HEK293 (cell line): ENCODE data around the gene NFATC3.

Experiments
- CTCF ChIA-PET: fragments of 350-600 bp; formaldehyde crosslinking; extraction: SDS; loops from one replicate; lab custom pipeline; 2021; ENCODE audit warnings: antibody characterized with exemption; lab: Yijun Ruan, JAX
- POLR2A ChIA-PET: fragments of 300-600 bp; formaldehyde crosslinking; extraction: SDS; loops from one replicate; lab custom pipeline; 2020; ENCODE audit warnings: antibody characterized with exemption, inconsistent platforms; lab: Yijun Ruan, JAX
- H3K27ac ChIP-seq: fragments of 200-500 bp; sonication (Bioruptor generic); 2 replicates; pipeline ENCODE4 v1.5.1; 2014; ENCODE audit warnings: low read depth, low read length, control low read depth, inconsistent platforms; ENCODE audit errors: extremely low read depth
- H3K36me3 ChIP-seq, 2 experiments: fragments of 200-500 bp in 1 of 2; sonication (Bioruptor generic) in 1 of 2; 1 replicate in 1 of 2; 2 replicates in 1 of 2; pipeline ENCODE4 v1.5.1; 2014 to 2017; ENCODE audit warnings: inconsistent platforms in 2 of 2, low read length in 2 of 2; ENCODE audit not compliant: control insufficient read depth in 2 of 2, insufficient read depth in 1 of 2
- H3K4me1 ChIP-seq: fragments of 200-500 bp; sonication (Bioruptor generic); 2 replicates; pipeline ENCODE4 v1.5.1; 2014; ENCODE audit warnings: mild to moderate bottlenecking, low read length, inconsistent platforms; ENCODE audit not compliant: control insufficient read depth, insufficient read depth
- H3K4me3 ChIP-seq: 2 replicates; pipeline ENCODE4 v1.5.1; 2011; ENCODE audit warnings: low read depth, mild to moderate bottlenecking, control low read depth, low read length, moderate library complexity
- H3K9me3 ChIP-seq: fragments of 200-500 bp; sonication (Bioruptor generic); 2 replicates; pipeline ENCODE4 v1.5.1; 2014; ENCODE audit warnings: low read depth, low read length, inconsistent platforms; ENCODE audit not compliant: control insufficient read depth, insufficient read depth
- GLIS2 ChIP-seq: fragments of 450-650 bp; formaldehyde crosslinking; IDR thresholded peaks from 2 replicates; pipeline ENCODE4 v1.5.1; 2016; ENCODE audit warnings: missing biosample characterization, missing genetic modification characterization
- KLF16 ChIP-seq: fragments of 450-650 bp; formaldehyde crosslinking; IDR thresholded peaks from 2 replicates; pipeline ENCODE4 v1.5.1; 2017; ENCODE audit warnings: missing biosample characterization, missing genetic modification characterization
- PRDM1 ChIP-seq: fragments of 450-650 bp; formaldehyde crosslinking; IDR thresholded peaks from 2 replicates; pipeline ENCODE4; 2016; ENCODE audit warnings: missing biosample characterization, missing genetic modification characterization
- ZBTB48 ChIP-seq: fragments of 450-650 bp; formaldehyde crosslinking; IDR thresholded peaks from 2 replicates; pipeline ENCODE4 v1.5.1; 2016; ENCODE audit warnings: missing biosample characterization, missing genetic modification characterization
- ZNF146 ChIP-seq: fragments of 450-650 bp; formaldehyde crosslinking; IDR thresholded peaks from 2 replicates; pipeline ENCODE4 v1.5.1; 2016; ENCODE audit warnings: missing biosample characterization, missing genetic modification characterization
- ZNF211 ChIP-seq: fragments of 450-650 bp; formaldehyde crosslinking; IDR thresholded peaks from 2 replicates; pipeline ENCODE4 v1.5.1; 2016; ENCODE audit warnings: low read depth, missing biosample characterization, missing genetic modification characterization
- ZNF24 ChIP-seq: fragments of 450-650 bp; formaldehyde crosslinking; IDR thresholded peaks from 2 replicates; pipeline ENCODE4 v1.5.1; 2016; ENCODE audit warnings: missing biosample characterization, missing genetic modification characterization
- ZNF274 ChIP-seq, 2 experiments: fragments of 200-500 bp in 1 of 2; fragments of 450-650 bp in 1 of 2; sonication (Bioruptor generic) in 1 of 2; formaldehyde crosslinking in 1 of 2; IDR thresholded peaks; 2 replicates each; pipeline versions ENCODE4 v1.5.1 to v1.6.1; 2014 to 2016; ENCODE audit warnings: borderline replicate concordance in 1 of 2, inconsistent platforms in 1 of 2, low read length in 1 of 2, missing biosample characterization in 1 of 2, missing genetic modification characterization in 1 of 2
- ZNF311 ChIP-seq: fragments of 450-650 bp; formaldehyde crosslinking; IDR thresholded peaks from 2 replicates; pipeline ENCODE4 v1.5.1; 2017; ENCODE audit warnings: missing biosample characterization, missing genetic modification characterization, borderline replicate concordance
- ZNF394 ChIP-seq: fragments of 450-650 bp; formaldehyde crosslinking; IDR thresholded peaks from 2 replicates; pipeline ENCODE4 v1.5.1; 2016; ENCODE audit warnings: missing biosample characterization, missing genetic modification characterization, mild to moderate bottlenecking, moderate library complexity, borderline replicate concordance
- ZNF658 ChIP-seq: fragments of 450-650 bp; formaldehyde crosslinking; IDR thresholded peaks from 2 replicates; pipeline ENCODE4; 2016; ENCODE audit warnings: missing biosample characterization, missing genetic modification characterization
- ZNF701 ChIP-seq: fragments of 450-650 bp; formaldehyde crosslinking; IDR thresholded peaks from 2 replicates; pipeline ENCODE4 v1.5.1; 2016; ENCODE audit warnings: missing biosample characterization, missing genetic modification characterization
- ZNF704 ChIP-seq: fragments of 450-650 bp; formaldehyde crosslinking; IDR thresholded peaks from 2 replicates; pipeline ENCODE4 v1.5.1; 2016; ENCODE audit warnings: missing biosample characterization, missing genetic modification characterization
- ZNF776 ChIP-seq: fragments of 450-650 bp; formaldehyde crosslinking; IDR thresholded peaks from 2 replicates; pipeline ENCODE4 v1.5.0; 2017; ENCODE audit warnings: missing biosample characterization, missing genetic modification characterization, borderline replicate concordance
- ZNF830 ChIP-seq: fragments of 450-650 bp; IDR thresholded peaks from 2 replicates; pipeline ENCODE4 v1.5.0; 2018; ENCODE audit warnings: missing biosample characterization, missing genetic modification characterization, low read depth, mild to moderate bottlenecking, moderate library complexity
- TF ChIP-seq, protein P1 (sequence below): fragments of 450-650 bp; formaldehyde crosslinking; IDR thresholded peaks from 2 replicates; pipeline ENCODE4 v1.5.0; 2017; ENCODE audit warnings: missing biosample characterization, missing genetic modification characterization, borderline replicate concordance
- TF ChIP-seq, protein P2 (sequence below): fragments of 450-650 bp; formaldehyde crosslinking; IDR thresholded peaks from 2 replicates; pipeline ENCODE4 v1.5.1; 2016; ENCODE audit warnings: missing biosample characterization, missing genetic modification characterization
- TF ChIP-seq, protein P3 (sequence below): fragments of 450-650 bp; formaldehyde crosslinking; IDR thresholded peaks from 2 replicates; pipeline ENCODE4 v1.5.1; 2016; ENCODE audit warnings: missing biosample characterization, missing genetic modification characterization
- TF ChIP-seq, protein P4 (sequence below): fragments of 450-650 bp; formaldehyde crosslinking; conservative IDR thresholded peaks from 2 replicates; pipeline ENCODE4 v1.5.1; 2016; ENCODE audit warnings: low read depth, missing biosample characterization, missing genetic modification characterization
- TF ChIP-seq, protein P5 (sequence below): fragments of 450-650 bp; formaldehyde crosslinking; IDR thresholded peaks from 2 replicates; pipeline ENCODE4 v1.5.1; 2016; ENCODE audit warnings: missing biosample characterization, missing genetic modification characterization

NFATC3 gene

GRCh38 chr16:68236137-68236825, 151.1 kb downstream of the NFATC3 start (continued):
- TF ChIP-seq ZNF658 (tag by site-specific recombination) (no peak), ZNF274 (IDR thresholded peaks at IDR 0.05; ENCODE audit: low read length) (no peak), ZNF274 (tag by site-specific recombination; IDR thresholded peaks at IDR 0.05; ENCODE audit: borderline replicate concordance) (no peak)
- TF ChIP-seq, all 188 proteins: peak for 25

- H3K4me1 ChIP-seq: peaks cover 7% of the 10 kb centered on the region; the same call in 1 of the 2 replicates
- H3K9me3 ChIP-seq: no peaks in the 10 kb centered on the region
- CTCF ChIA-PET: interaction anchor here (0.7 to 1.5 kb wide), 6 partner anchors 25 to 274 kb away, joined by 3 to 5 read pairs (median 3); partner anchors contain the start of gene SLC7A6
- POLR2A ChIA-PET: interaction anchor here (0.8 to 3.3 kb wide), 13 partner anchors 8 to 301 kb away, joined by 3 to 34 read pairs (median 9); partner anchors contain the start of genes DDX28, DUS2, NFATC3 and PLA2G15
- H3K27ac ChIP-seq: peak overlapping the region; percentile 75
- H3K4me3 ChIP-seq: peak overlapping the region; percentile 34; the same call in 1 of the 2 replicates
- H3K36me3 ChIP-seq: peaks cover 0 to 14% of the 10 kb centered on the region in 2 experiments; a peak in 1 of 3 replicates
- 0 out of 2 replicates have a peak, but pooled peaks have one; percentile 3 for TF ChIP-seq GLIS2
- TF ChIP-seq, protein P1, sequence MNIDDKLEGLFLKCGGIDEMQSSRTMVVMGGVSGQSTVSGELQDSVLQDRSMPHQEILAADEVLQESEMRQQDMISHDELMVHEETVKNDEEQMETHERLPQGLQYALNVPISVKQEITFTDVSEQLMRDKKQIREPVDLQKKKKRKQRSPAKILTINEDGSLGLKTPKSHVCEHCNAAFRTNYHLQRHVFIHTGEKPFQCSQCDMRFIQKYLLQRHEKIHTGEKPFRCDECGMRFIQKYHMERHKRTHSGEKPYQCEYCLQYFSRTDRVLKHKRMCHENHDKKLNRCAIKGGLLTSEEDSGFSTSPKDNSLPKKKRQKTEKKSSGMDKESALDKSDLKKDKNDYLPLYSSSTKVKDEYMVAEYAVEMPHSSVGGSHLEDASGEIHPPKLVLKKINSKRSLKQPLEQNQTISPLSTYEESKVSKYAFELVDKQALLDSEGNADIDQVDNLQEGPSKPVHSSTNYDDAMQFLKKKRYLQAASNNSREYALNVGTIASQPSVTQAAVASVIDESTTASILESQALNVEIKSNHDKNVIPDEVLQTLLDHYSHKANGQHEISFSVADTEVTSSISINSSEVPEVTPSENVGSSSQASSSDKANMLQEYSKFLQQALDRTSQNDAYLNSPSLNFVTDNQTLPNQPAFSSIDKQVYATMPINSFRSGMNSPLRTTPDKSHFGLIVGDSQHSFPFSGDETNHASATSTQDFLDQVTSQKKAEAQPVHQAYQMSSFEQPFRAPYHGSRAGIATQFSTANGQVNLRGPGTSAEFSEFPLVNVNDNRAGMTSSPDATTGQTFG (tag by site-specific recombination): no peak
- TF ChIP-seq PRDM1: peak; percentile 78; the same call in 1 of the 2 replicates
- no peak for TF ChIP-seq KLF16 (tag by site-specific recombination)
- TF ChIP-seq ZNF311 (tag by site-specific recombination): no peak
- TF ChIP-seq ZNF704 (tag by site-specific recombination): no peak
- TF ChIP-seq ZNF776: no peak
- TF ChIP-seq, protein P2, sequence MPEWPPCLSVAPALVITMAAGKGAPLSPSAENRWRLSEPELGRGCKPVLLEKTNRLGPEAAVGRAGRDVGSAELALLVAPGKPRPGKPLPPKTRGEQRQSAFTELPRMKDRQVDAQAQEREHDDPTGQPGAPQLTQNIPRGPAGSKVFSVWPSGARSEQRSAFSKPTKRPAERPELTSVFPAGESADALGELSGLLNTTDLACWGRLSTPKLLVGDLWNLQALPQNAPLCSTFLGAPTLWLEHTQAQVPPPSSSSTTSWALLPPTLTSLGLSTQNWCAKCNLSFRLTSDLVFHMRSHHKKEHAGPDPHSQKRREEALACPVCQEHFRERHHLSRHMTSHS (tag by site-specific recombination): no peak
- TF ChIP-seq ZNF394: peak; percentile 35; the same call in 1 of the 2 replicates
- TF ChIP-seq ZBTB48: no peak
- TF ChIP-seq ZNF830: no peak
- TF ChIP-seq, protein P3, sequence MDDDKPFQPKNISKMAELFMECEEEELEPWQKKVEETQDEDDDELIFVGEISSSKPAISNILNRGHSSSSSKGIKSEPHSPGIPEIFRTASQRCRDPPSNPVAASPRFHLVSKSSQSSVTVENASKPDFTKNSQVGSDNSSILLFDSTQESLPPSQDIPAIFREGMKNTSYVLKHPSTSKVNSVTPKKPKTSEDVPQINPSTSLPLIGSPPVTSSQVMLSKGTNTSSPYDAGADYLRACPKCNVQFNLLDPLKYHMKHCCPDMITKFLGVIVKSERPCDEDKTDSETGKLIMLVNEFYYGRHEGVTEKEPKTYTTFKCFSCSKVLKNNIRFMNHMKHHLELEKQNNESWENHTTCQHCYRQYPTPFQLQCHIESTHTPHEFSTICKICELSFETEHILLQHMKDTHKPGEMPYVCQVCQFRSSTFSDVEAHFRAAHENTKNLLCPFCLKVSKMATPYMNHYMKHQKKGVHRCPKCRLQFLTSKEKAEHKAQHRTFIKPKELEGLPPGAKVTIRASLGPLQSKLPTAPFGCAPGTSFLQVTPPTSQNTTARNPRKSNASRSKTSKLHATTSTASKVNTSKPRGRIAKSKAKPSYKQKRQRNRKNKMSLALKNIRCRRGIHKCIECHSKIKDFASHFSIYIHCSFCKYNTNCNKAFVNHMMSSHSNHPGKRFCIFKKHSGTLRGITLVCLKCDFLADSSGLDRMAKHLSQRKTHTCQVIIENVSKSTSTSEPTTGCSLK: no peak
- no peak for TF ChIP-seq ZNF211 (tag by site-specific recombination)
- TF ChIP-seq ZNF701 (tag by site-specific recombination): no peak
- TF ChIP-seq ZNF24: 0 out of 2 replicates have a peak, but pooled peaks have one; percentile 41
- TF ChIP-seq, protein P4, sequence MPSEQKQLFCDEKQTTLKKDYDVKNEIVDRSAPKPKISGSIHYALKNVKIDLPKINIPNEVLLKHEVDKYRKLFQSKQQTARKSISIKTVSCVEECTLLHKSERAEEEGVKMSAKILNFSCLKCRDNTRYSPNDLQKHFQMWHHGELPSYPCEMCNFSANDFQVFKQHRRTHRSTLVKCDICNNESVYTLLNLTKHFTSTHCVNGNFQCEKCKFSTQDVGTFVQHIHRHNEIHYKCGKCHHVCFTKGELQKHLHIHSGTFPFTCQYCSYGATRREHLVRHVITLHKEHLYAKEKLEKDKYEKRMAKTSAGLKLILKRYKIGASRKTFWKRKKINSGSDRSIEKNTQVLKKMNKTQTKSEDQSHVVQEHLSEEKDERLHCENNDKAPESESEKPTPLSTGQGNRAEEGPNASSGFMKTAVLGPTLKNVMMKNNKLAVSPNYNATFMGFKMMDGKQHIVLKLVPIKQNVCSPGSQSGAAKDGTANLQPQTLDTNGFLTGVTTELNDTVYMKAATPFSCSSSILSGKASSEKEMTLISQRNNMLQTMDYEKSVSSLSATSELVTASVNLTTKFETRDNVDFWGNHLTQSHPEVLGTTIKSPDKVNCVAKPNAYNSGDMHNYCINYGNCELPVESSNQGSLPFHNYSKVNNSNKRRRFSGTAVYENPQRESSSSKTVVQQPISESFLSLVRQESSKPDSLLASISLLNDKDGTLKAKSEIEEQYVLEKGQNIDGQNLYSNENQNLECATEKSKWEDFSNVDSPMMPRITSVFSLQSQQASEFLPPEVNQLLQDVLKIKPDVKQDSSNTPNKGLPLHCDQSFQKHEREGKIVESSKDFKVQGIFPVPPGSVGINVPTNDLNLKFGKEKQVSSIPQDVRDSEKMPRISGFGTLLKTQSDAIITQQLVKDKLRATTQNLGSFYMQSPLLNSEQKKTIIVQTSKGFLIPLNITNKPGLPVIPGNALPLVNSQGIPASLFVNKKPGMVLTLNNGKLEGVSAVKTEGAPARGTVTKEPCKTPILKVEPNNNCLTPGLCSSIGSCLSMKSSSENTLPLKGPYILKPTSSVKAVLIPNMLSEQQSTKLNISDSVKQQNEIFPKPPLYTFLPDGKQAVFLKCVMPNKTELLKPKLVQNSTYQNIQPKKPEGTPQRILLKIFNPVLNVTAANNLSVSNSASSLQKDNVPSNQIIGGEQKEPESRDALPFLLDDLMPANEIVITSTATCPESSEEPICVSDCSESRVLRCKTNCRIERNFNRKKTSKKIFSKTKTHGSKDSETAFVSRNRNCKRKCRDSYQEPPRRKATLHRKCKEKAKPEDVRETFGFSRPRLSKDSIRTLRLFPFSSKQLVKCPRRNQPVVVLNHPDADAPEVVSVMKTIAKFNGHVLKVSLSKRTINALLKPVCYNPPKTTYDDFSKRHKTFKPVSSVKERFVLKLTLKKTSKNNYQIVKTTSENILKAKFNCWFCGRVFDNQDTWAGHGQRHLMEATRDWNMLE (tag by site-specific recombination): no peak
- TF ChIP-seq, protein P5, sequence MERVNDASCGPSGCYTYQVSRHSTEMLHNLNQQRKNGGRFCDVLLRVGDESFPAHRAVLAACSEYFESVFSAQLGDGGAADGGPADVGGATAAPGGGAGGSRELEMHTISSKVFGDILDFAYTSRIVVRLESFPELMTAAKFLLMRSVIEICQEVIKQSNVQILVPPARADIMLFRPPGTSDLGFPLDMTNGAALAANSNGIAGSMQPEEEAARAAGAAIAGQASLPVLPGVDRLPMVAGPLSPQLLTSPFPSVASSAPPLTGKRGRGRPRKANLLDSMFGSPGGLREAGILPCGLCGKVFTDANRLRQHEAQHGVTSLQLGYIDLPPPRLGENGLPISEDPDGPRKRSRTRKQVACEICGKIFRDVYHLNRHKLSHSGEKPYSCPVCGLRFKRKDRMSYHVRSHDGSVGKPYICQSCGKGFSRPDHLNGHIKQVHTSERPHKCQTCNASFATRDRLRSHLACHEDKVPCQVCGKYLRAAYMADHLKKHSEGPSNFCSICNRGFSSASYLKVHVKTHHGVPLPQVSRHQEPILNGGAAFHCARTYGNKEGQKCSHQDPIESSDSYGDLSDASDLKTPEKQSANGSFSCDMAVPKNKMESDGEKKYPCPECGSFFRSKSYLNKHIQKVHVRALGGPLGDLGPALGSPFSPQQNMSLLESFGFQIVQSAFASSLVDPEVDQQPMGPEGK (tag by site-specific recombination): no peak
- TF ChIP-seq ZNF146 (tag by site-specific recombination): no peak
Observed at GRCh38 chr16:68236826-68237242, 151.7 kb downstream of the NFATC3 start.
